H1 (cell line): ENCODE data around the gene ING5. TPM values are rescaled to one million over a fixed set of nuclear protein-coding genes. Genes with fewer than 3 reads are reported as not detected.

ENCODE experiments used
- CTCF ChIA-PET: fragments of 300-600 bp; sonication (Branson Sonifier 250); formaldehyde crosslinking; loops from one replicate; lab custom pipeline; 2021; ENCODE audit not compliant: partially characterized antibody; lab: Charles Lee
- POLR2A ChIA-PET: fragments of 300-600 bp; sonication (Branson Sonifier 250); formaldehyde crosslinking; loops from one replicate; lab custom pipeline; 2021; ENCODE audit warnings: inconsistent platforms; ENCODE audit not compliant: partially characterized antibody; lab: Charles Lee
- DNase-seq, 2 experiments: peaks; one replicate each; pipeline versions ENCODE4 v3.0.0 to v3.0.0-alpha.2; 2010 to 2022; ENCODE audit warnings: low spot score in 2 of 2, low read depth in 1 of 2, mixed read lengths in 1 of 2
- FAIRE-seq: peaks from 2 replicates; lab custom pipeline; 2011; peaks lifted over from hg19 to GRCh38; lab: Jason Lieb, UNC
- H2AFZ ChIP-seq: 2 replicates; pipeline ENCODE4 v1.8.1; 2012; ENCODE audit warnings: low read length, inconsistent platforms
- H2AK5ac ChIP-seq: 2 replicates; pipeline ENCODE4 v1.6.1; 2013; ENCODE audit warnings: low read depth, low read length
- H2BK120ac ChIP-seq: replicated peaks from 2 replicates; pipeline ENCODE3; 2013; ENCODE audit warnings: low read depth, low read length, inconsistent platforms
- H2BK12ac ChIP-seq: 2 replicates; pipeline ENCODE4 v1.6.1; 2013; ENCODE audit warnings: low read depth, low read length
- H2BK15ac ChIP-seq: 2 replicates; pipeline ENCODE4 v1.6.1; 2013; ENCODE audit warnings: low read length
- H2BK20ac ChIP-seq: 2 replicates; pipeline ENCODE4 v1.6.1; 2013; ENCODE audit warnings: low read length
- H2BK5ac ChIP-seq: 2 replicates; pipeline ENCODE4 v1.6.1; 2013; ENCODE audit warnings: low read depth, low read length
- H3K14ac ChIP-seq: 2 replicates; pipeline ENCODE4 v1.6.1; 2013; ENCODE audit warnings: inconsistent platforms; ENCODE audit not compliant: insufficient read length
- H3K18ac ChIP-seq: 2 replicates; pipeline ENCODE4 v1.6.1; 2013; ENCODE audit warnings: low read length; ENCODE audit errors: extremely low read depth
- H3K23ac ChIP-seq: 2 replicates; pipeline ENCODE4 v1.6.1; 2013; ENCODE audit warnings: inconsistent platforms; ENCODE audit not compliant: insufficient read length
- H3K23me2 ChIP-seq: 2 replicates; pipeline ENCODE4 v1.6.1; 2013; ENCODE audit warnings: low read depth, low read length
- H3K27ac ChIP-seq: 2 replicates; pipeline ENCODE4 v1.6.1; 2011; ENCODE audit warnings: low read depth, low read length, inconsistent platforms
- H3K27me3 ChIP-seq, 4 experiments: replicated peaks in 1 of 4; 1 replicate in 1 of 4; 2 replicates in 3 of 4; pipeline versions ENCODE4 v1.6.1 to v1.8.1; 2011 to 2013; ENCODE audit warnings: low read length in 3 of 4, mild to moderate bottlenecking in 3 of 4, inconsistent platforms in 2 of 4, mixed read lengths in 2 of 4, moderate library complexity in 1 of 4; ENCODE audit not compliant: control insufficient read depth in 3 of 4, insufficient read depth in 3 of 4; ENCODE audit errors: extremely low read depth in 1 of 4
- H3K36me3 ChIP-seq, 4 experiments: 2 replicates each; pipeline versions ENCODE4 v1.6.1 to v1.8.1; 2011 to 2013; ENCODE audit warnings: mild to moderate bottlenecking in 4 of 4, low read length in 3 of 4, moderate library complexity in 2 of 4, control low read depth in 1 of 4, inconsistent platforms in 1 of 4; ENCODE audit not compliant: insufficient read depth in 4 of 4, control insufficient read depth in 2 of 4
- H3K4ac ChIP-seq: replicated peaks from 2 replicates; pipeline ENCODE3; 2013; ENCODE audit warnings: low read length, low read depth, mixed read lengths, inconsistent platforms; ENCODE audit not compliant: insufficient read length
- H3K4me1 ChIP-seq, 4 experiments: replicated peaks in 1 of 4; 1 replicate in 1 of 4; 2 replicates in 3 of 4; pipeline versions ENCODE4 v1.6.1 to v1.8.1; 2011 to 2013; ENCODE audit warnings: low read length in 3 of 4, inconsistent platforms in 2 of 4, mixed read lengths in 1 of 4; ENCODE audit not compliant: insufficient read depth in 4 of 4, control insufficient read depth in 3 of 4
- H3K4me2 ChIP-seq, 2 experiments: 2 replicates each; pipeline versions ENCODE4 v1.6.1 to v1.8.1; 2011 to 2013; ENCODE audit warnings: low read depth in 2 of 2, low read length in 2 of 2, control low read depth in 1 of 2, inconsistent platforms in 1 of 2, mild to moderate bottlenecking in 1 of 2; ENCODE audit not compliant: insufficient read depth in 1 of 2
- H3K4me3 ChIP-seq, 4 experiments: fragments of 200-600, 300-600 bp in 1 of 4; sonication (generic), shearing (Covaris generic), sonication (Bioruptor Twin) in 1 of 4; 2 replicates each; pipeline versions ENCODE4 v1.5.1 to v1.8.1; 2011 to 2016; ENCODE audit warnings: low read length in 4 of 4, low read depth in 3 of 4, control low read depth in 2 of 4, inconsistent platforms in 2 of 4, mild to moderate bottlenecking in 2 of 4, mixed read lengths in 1 of 4, moderate library complexity in 1 of 4; ENCODE audit not compliant: insufficient read depth in 2 of 4; ENCODE audit errors: extremely low read depth in 1 of 4
- H3K56ac ChIP-seq: replicated peaks from 2 replicates; pipeline ENCODE3; 2013; ENCODE audit warnings: low read depth, mild to moderate bottlenecking, mixed read lengths, low read length, inconsistent platforms; ENCODE audit not compliant: insufficient read length
- H3K79me1 ChIP-seq: 2 replicates; pipeline ENCODE4 v1.6.1; 2013; ENCODE audit warnings: low read depth, low read length, control low read depth
- H3K79me2 ChIP-seq, 2 experiments: 2 replicates each; pipeline versions ENCODE4 v1.6.1 to v1.8.1; 2012 to 2013; ENCODE audit warnings: low read length in 2 of 2, mild to moderate bottlenecking in 2 of 2, inconsistent platforms in 1 of 2; ENCODE audit not compliant: insufficient read depth in 2 of 2, control insufficient read depth in 1 of 2
- H3K9ac ChIP-seq, 4 experiments: replicated peaks in 1 of 4; 1 replicate in 1 of 4; 2 replicates in 3 of 4; pipeline versions ENCODE4 v1.6.1 to v1.8.1; 2011 to 2013; ENCODE audit warnings: low read depth in 3 of 4, low read length in 3 of 4, control low read depth in 2 of 4, mild to moderate bottlenecking in 2 of 4, moderate library complexity in 2 of 4, inconsistent platforms in 1 of 4; ENCODE audit errors: extremely low read depth in 1 of 4
- H3K9me3 ChIP-seq, 2 experiments: 2 replicates each; pipeline versions ENCODE4 v1.6.1 to v1.8.1; 2012 to 2013; ENCODE audit warnings: mild to moderate bottlenecking in 2 of 2, moderate library complexity in 2 of 2, control low read depth in 1 of 2, inconsistent platforms in 1 of 2, low read depth in 1 of 2, low read length in 1 of 2, mixed read lengths in 1 of 2; ENCODE audit not compliant: insufficient read depth in 2 of 2
- H4K20me1 ChIP-seq, 2 experiments: replicated peaks in 1 of 2; 2 replicates each; pipeline versions ENCODE3 to v1.8.1; 2011 to 2013; ENCODE audit warnings: inconsistent platforms in 2 of 2, low read length in 2 of 2, mild to moderate bottlenecking in 1 of 2; ENCODE audit not compliant: insufficient read depth in 2 of 2, control insufficient read depth in 1 of 2
- H4K5ac ChIP-seq: 2 replicates; pipeline ENCODE4 v1.6.1; 2013; ENCODE audit warnings: low read length, low read depth, mixed read lengths, inconsistent platforms; ENCODE audit not compliant: insufficient read length
- H4K8ac ChIP-seq: 2 replicates; pipeline ENCODE4 v1.8.0; 2013; ENCODE audit warnings: mild to moderate bottlenecking, moderate library complexity, low read length, inconsistent platforms; ENCODE audit not compliant: insufficient read depth; ENCODE audit errors: extremely low read depth
- H4K91ac ChIP-seq: replicated peaks from 2 replicates; pipeline ENCODE3; 2013; ENCODE audit warnings: low read length, mixed read lengths, inconsistent platforms; ENCODE audit not compliant: insufficient read length
- BRCA1 ChIP-seq: IDR thresholded peaks from 2 replicates; pipeline ENCODE4 v1.6.1; 2012; ENCODE audit warnings: low read depth, low read length, improper control_type of control experiment
- CHD2 ChIP-seq: IDR thresholded peaks from 2 replicates; pipeline ENCODE4 v1.6.1; 2012; ENCODE audit warnings: low read length, improper control_type of control experiment
- POU5F1 ChIP-seq: IDR thresholded peaks from 2 replicates; pipeline ENCODE4 v1.6.1; 2011; ENCODE audit warnings: low read depth, mild to moderate bottlenecking, low read length, moderate library complexity
- SIRT6 ChIP-seq: IDR thresholded peaks from one replicate; pipeline ENCODE4 v1.7.1; 2012; ENCODE audit warnings: low read length, inconsistent platforms
- SP1 ChIP-seq: IDR thresholded peaks from 2 replicates; pipeline ENCODE4 v1.6.1; 2011; ENCODE audit warnings: low read depth, low read length
- WGBS, 2 experiments: shearing (Covaris generic) in 1 of 2; methylation state at CpG; one replicate each; pipeline versions ENCODE4 v1.1.6 to v1.1.7; 2013 to 2015; ENCODE audit warnings: low lambda C conversion rate in 2 of 2, mixed read lengths in 2 of 2, inconsistent platforms in 1 of 2, low coverage in 1 of 2, missing lambda C conversion rate in 1 of 2; ENCODE audit not compliant: insufficient replicate concordance in 2 of 2, insufficient coverage in 1 of 2, insufficient read length in 1 of 2; ENCODE audit errors: extremely low coverage in 1 of 2, missing lambda C conversion rate in 1 of 2; 5-methylcytosine and 5-hydroxymethylcytosine counted together
- polyA plus RNA-seq, 7 experiments: library from polyadenylated mRNA; depleted of rRNA in 3 of 7; stranded (reverse) in 5 of 7; unstranded in 2 of 7; fragments of >200 nt in 5 of 7; fragments of 200-250 nt in 2 of 7; gene quantifications; 1 replicate in 5 of 7; 2 replicates in 1 of 7; 4 replicates in 1 of 7; pipeline versions ENCODE4 v1.2.1 to v1.2.3, GENCODE V29; 2011 to 2013; ENCODE audit warnings: missing spikeins in 2 of 7, mixed read lengths in 2 of 7
- total RNA-seq: library from RNA; stranded (reverse); fragmentation: NEBNext Ultra II Directional; extraction: Animal tissue kit (Norgen Biotek cat#: 25700); gene quantifications from 2 replicates; pipeline ENCODE4 v1.2.1, GENCODE V29; 2021

The ING5 gene
- total and polyA plus RNA-seq, 2 of the 8 experiments (the other 6 are each of a cell fraction or from before 2014, with no cell fraction given) = 41.5 to 47.4 TPM

GRCh38 chr2:241751152-241751551 lies 49.3 kb downstream of the ING5 start:
- Histone ChIP-seq H2BK12ac (no peak overlapping the region), H3K36me3 (no peaks in the 10 kb centered on the region; a peak in 2 of 8 replicates), H3K9me3 (no peaks in the 10 kb centered on the region), H3K9ac (no peak overlapping the region), H2BK15ac (no peak overlapping the region), H4K91ac (no peak overlapping the region), H3K18ac (no peak overlapping the region), H3K4me1 (no peaks in the 10 kb centered on the region), H3K23me2 (no peaks in the 10 kb centered on the region), H3K4ac (no peak overlapping the region), H3K27me3 (no peaks in the 10 kb centered on the region), H4K8ac (no peak overlapping the region), H2BK5ac (no peak overlapping the region), H3K79me1 (no peaks in the 10 kb centered on the region), H2AFZ (no peak overlapping the region), H2AK5ac (no peak overlapping the region), H3K4me2 (no peak overlapping the region), H3K14ac (no peak overlapping the region), H3K79me2 (no peaks in the 10 kb centered on the region), H2BK20ac (no peak overlapping the region), H2BK120ac (no peak overlapping the region), H3K4me3 (no peak overlapping the region), H3K56ac (no peak overlapping the region), H4K5ac (no peak overlapping the region), H3K23ac (no peak overlapping the region), H4K20me1 (peaks cover 0 to 6% of the 10 kb centered on the region in 2 experiments), H3K27ac (no peak overlapping the region)
- 79% methylated on average over 15 of the region's 15 CpGs; no CpG with 5 or more reads in 1 of the 2 experiments for WGBS, 2 experiments
- ChIA-PET POLR2A (interaction anchor here (1.4 kb wide), 1 partner anchor 49 kb away, joined by 4 read pairs; the partner anchor contains the start of gene ING5), CTCF (interaction anchor here (0.9 to 1.3 kb wide), 3 partner anchors 8 to 27 kb away, joined by 3 to 5 read pairs (median 4); no protein-coding TSS in a partner anchor)
- FAIRE-seq (no peak), DNase-seq (no peak)
- TF ChIP-seq POU5F1 (no peak), BRCA1 (no peak), CHD2 (no peak), SIRT6 (no peak), SP1 (no peak)
